Subcutaneous abdominal adipose tissue (tissue), 5 donors: ENCODE measurements around the gene NOXA1.

Experiments
- H3K27ac ChIP-seq: one replicate; pipeline ENCODE4 v1.7.0; 2013; ENCODE audit warnings: low read depth, mild to moderate bottlenecking, inconsistent platforms, low read length, moderate library complexity
- H3K27me3 ChIP-seq, 5 donors: one replicate each; pipeline ENCODE4 v1.7.0; 2013; ENCODE audit warnings: low read length in 5 of 5, inconsistent platforms in 1 of 5; ENCODE audit not compliant: control insufficient read depth in 5 of 5, insufficient read depth in 4 of 5
- H3K36me3 ChIP-seq, 5 donors: one replicate each; pipeline ENCODE4 v1.7.0; 2013; ENCODE audit warnings: low read length in 5 of 5; ENCODE audit not compliant: control insufficient read depth in 5 of 5, insufficient read depth in 5 of 5
- H3K4me1 ChIP-seq, 5 donors: one replicate each; pipeline ENCODE4 v1.7.0; 2013; ENCODE audit warnings: low read length in 5 of 5, mild to moderate bottlenecking in 3 of 5, moderate library complexity in 1 of 5; ENCODE audit not compliant: control insufficient read depth in 5 of 5, insufficient read depth in 5 of 5
- H3K4me3 ChIP-seq, 5 donors: one replicate each; pipeline ENCODE4 v1.7.0; 2013; ENCODE audit warnings: low read length in 5 of 5, low read depth in 1 of 5
- H3K9ac ChIP-seq, 5 donors: one replicate each; pipeline ENCODE4 v1.7.0; 2013; ENCODE audit warnings: low read length in 5 of 5, mild to moderate bottlenecking in 4 of 5, moderate library complexity in 3 of 5
- H3K9me3 ChIP-seq, 5 donors: one replicate each; pipeline ENCODE4 v1.7.0; 2013; ENCODE audit warnings: low read length in 5 of 5; ENCODE audit not compliant: control insufficient read depth in 5 of 5
- donor health status: healthy.
- donor health status: healthy.
- donor health status: healthy.
- donor health status: healthy.
- donor health status: healthy.

The NOXA1 gene

DNA sequence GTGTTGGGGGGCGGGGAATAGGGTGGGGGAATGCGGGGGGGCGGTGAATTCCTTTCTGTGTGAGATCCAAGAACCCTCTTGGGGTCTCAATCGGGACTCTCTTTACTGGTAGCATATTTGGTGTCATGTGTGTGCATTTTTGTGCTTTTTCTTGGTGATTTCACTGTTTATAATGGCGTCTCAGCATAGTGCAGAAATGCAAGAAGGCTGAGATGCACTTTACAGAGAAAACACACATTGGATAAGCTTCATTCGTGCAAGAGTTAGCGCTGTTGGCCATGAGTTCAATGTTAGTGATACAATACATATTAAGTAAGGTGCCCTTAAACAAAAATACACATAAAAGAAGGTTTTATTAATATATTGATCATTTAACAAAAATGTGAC, 18.7 kb downstream of the NOXA1 start:
- Histone ChIP-seq H3K4me3 (no peak overlapping the region), H3K4me1 (peaks cover 0 to 21% (median 11%) of the 10 kb centered on the region in 5 donors), H3K36me3 (no peaks in the 10 kb centered on the region), H3K27me3 (peaks cover 5 to 27% (median 14%) of the 10 kb centered on the region in 5 donors), H3K9me3 (peaks cover 0 to 3% (median 0%) of the 10 kb centered on the region in 5 donors), H3K27ac (no peak overlapping the region), H3K9ac (no peak overlapping the region)

DNA sequence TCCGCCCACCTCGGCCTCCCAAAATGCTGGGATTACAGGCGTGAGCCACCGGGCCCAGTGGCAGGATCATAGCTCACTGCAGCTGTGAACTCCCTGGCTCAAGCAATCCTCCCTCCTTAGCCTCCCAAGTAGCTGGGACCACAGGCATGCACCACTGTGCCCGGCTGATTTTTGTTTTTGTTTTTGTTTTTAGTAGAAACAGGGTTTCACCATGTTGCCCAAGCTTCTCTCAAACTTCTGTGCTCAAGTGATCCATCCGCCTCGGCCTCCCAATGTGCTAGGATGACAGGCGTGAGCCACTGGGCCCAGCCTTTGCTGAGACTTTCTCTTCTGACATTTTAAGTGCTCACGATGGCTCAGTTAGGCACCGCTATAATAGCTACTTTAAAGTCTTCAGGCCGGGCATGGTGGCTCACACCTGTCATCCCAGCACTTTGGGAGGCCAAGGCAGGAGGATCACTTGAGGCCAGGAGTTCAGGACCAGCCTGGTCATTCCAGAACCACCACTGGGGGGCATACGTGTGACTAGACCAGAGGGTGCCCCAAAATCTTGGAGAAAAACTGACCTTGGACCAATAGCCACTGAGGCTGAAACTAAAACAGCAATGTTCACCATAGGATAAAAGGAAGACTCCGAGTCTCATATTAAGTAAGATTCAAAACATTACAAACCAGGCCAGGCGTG, 21.1 kb downstream of the NOXA1 start:
- Histone ChIP-seq H3K9ac (no peak overlapping the region), H3K36me3 (peaks cover 0 to 8% (median 7%) of the 10 kb centered on the region in 5 donors), H3K4me1 (peaks cover 0 to 25% (median 14%) of the 10 kb centered on the region in 5 donors), H3K4me3 (no peak overlapping the region), H3K9me3 (peaks cover 0 to 3% (median 0%) of the 10 kb centered on the region in 5 donors), H3K27ac (no peak overlapping the region), H3K27me3 (peaks cover under 1 to 7% (median 5%) of the 10 kb centered on the region in 5 donors)

DNA sequence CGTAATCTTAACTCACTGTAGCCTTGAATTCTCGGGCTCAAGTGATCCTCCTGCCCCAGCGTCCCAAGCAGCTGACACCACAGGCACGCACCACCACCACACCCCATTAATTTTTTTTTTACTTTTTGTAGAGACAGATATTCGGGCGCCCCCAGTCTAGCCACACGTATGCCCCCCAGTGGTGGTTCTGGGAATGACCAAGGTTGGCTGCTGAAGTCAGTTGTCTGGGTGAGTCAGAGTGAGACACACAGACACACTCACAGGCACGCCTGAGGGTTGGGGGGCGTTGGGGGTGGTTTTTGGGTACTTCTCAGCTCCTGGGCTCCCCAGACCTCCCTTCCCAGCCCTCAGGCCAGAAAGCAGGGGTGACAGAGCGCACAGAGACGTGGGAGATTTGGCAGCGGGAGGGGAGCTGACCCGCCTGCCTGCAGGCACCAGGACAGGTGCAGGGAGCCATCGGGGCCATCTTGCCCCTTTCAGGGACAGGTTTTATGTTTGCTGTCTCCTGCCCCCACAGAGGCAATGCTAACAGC, 22.1 kb downstream of the NOXA1 start:
- H3K27ac ChIP-seq: no peak overlapping the region
- no peak overlapping the region for H3K4me3 ChIP-seq
- peaks cover 0 to 3% (median 0%) of the 10 kb centered on the region in 5 donors for H3K9me3 ChIP-seq
- peaks cover 0 to 4% (median 2%) of the 10 kb centered on the region in 5 donors for H3K27me3 ChIP-seq
- H3K4me1 ChIP-seq: peaks cover 0 to 28% (median 14%) of the 10 kb centered on the region in 5 donors
- peaks cover 0 to 17% (median 11%) of the 10 kb centered on the region in 5 donors for H3K36me3 ChIP-seq
- H3K9ac ChIP-seq: no peak overlapping the region

DNA sequence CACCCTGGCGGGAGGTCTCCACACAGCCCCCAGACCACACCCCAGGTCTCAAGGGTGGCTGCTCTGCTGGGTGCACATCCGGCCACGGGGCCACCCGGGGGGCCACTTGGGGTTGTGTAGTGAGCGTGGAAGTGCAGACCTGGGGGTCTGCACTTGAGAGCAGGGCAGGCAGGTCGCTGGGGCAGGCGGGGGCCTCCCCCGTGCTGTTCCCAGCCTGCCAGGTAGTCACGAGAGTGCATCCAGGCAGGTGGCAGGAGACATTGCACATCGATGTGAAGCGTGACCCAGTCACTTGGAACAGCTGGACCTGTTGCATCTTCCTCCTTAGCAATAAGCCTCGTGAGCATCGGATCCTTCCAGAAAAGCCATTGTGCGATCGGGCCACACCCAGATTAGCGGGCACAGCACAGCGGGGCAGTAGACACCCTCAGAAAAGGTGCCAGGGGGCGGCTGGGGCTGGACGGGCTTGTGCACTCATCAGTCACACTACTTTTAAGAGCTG, 22.8 kb downstream of the NOXA1 start:
- peaks cover 0 to 4% (median 2%) of the 10 kb centered on the region in 5 donors for H3K27me3 ChIP-seq
- no peak overlapping the region for H3K4me3 ChIP-seq
- H3K4me1 ChIP-seq: peaks cover 0 to 28% (median 14%) of the 10 kb centered on the region in 5 donors
- peaks cover 0 to 3% (median 0%) of the 10 kb centered on the region in 5 donors for H3K9me3 ChIP-seq
- no peak overlapping the region for H3K27ac ChIP-seq
- H3K9ac ChIP-seq: no peak overlapping the region
- H3K36me3 ChIP-seq: peaks cover 0 to 17% (median 11%) of the 10 kb centered on the region in 5 donors

DNA sequence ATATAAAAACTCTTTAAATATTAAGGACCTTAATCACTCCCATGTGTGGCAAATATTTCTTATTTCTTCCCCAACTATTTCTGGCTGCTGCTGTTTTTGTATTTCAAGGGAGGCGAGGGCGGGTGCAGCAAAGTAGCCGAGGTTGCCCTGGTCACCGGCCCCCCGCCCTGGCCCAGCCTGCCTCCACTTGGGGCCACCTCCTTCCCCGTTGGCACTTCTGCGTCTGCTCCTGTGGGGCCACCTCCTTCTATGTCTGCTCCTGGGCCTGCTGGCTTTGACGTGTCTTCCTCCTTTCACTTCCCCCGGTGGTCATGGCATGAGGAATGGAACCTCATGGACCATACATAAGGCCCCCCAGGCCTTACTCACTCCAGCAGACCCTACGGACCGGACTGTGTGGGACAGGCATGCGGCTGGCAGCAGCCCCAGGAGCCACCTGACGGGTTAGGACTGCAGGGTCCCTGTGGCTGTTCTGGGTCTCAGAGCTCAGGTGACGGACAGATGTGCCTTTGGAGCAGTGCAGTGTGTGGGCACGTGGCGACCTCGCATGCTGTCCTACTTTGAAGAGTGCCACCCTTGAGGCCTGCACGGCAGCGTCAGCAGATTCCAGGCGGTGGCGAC, 23.8 kb downstream of the NOXA1 start:
- peaks cover 0 to 2% (median 0%) of the 10 kb centered on the region in 5 donors for H3K9me3 ChIP-seq

DNA sequence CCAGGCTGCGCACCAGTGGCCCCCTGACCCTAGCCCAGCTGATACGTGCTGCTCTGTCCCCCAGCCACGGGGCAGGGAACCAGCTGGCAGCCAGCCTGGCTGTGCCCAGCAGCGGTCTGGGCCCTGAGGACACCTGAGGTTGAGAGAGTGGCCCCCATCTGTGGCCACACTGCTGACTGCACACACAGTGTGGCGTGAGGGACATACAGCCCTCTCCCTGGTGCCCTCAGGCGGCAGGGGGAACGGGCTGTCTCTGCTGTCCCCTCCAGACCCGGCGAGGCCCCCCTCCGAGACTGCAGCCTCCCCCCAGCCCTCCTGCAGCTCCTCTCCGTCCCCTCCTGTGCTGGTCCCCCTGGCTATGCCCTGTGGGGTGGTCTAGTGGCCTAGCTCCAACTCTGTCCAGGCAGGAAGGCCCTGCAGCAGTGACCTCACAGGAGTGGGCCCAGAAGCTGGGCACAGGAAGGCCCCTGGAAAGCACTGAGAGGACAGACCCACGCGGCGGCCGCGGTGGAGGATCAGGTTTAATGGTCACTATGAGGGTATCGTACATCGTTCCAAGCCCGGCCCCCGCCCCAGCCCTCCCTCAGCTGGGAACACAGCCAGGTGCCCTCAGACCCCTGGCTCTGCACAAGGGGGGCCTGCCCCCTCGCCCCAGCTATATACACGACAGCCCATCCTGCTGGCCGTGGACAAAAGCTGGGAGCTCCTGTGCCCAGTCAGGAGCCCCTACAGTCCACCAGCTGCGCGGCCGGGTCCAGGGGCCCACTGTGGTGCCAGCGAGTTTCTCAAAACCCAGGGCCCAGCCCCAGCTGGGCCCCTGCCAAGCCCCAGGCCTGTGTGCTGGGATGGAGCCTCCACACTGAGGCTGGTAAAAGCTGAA, 24.8 kb downstream of the NOXA1 start:
- no peak overlapping the region for H3K4me3 ChIP-seq
- no peaks in the 10 kb centered on the region for H3K9me3 ChIP-seq
- no peak overlapping the region for H3K27ac ChIP-seq
- H3K4me1 ChIP-seq: peaks cover 0 to 24% (median 14%) of the 10 kb centered on the region in 5 donors
- H3K9ac ChIP-seq: no peak overlapping the region
- peaks cover 0 to 20% (median 11%) of the 10 kb centered on the region in 5 donors for H3K36me3 ChIP-seq
- H3K27me3 ChIP-seq: peaks cover 0 to 3% (median 0%) of the 10 kb centered on the region in 5 donors

More for the DNA sequence above, 23.8 kb downstream of the NOXA1 start:
- Histone ChIP-seq H3K27ac (no peak overlapping the region), H3K36me3 (peaks cover 0 to 17% (median 11%) of the 10 kb centered on the region in 5 donors), H3K27me3 (peaks cover 0 to 3% (median 2%) of the 10 kb centered on the region in 5 donors), H3K4me3 (no peak overlapping the region), H3K9ac (no peak overlapping the region), H3K4me1 (peaks cover 0 to 24% (median 14%) of the 10 kb centered on the region in 5 donors)

DNA sequence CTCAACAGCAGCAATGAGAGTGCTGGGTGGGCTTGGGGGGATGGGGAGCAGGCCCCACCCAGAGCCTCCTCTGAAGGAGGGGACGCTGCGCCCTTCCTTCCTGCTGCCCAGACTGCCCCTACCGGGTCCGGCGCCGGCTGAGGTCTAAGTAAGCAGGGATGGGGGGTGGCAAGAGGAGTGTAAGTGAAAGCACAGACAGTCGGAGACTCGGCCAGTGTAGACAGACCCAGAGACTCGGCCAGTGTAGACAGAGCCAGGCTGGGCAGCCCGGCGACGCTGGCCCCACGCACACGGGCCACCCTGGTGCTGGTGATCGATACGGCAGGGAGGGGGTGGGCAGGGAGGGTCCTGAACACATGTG, 25.4 kb downstream of the NOXA1 start:
- peaks cover 0 to 29% (median 15%) of the 10 kb centered on the region in 5 donors for H3K4me1 ChIP-seq
- H3K4me3 ChIP-seq: no peak overlapping the region
- no peak overlapping the region for H3K27ac ChIP-seq
- H3K36me3 ChIP-seq: peaks cover 0 to 22% (median 11%) of the 10 kb centered on the region in 5 donors
- H3K27me3 ChIP-seq: peaks cover 0 to 3% (median 0%) of the 10 kb centered on the region in 5 donors
- H3K9ac ChIP-seq: no peak overlapping the region
- H3K9me3 ChIP-seq: no peaks in the 10 kb centered on the region

DNA sequence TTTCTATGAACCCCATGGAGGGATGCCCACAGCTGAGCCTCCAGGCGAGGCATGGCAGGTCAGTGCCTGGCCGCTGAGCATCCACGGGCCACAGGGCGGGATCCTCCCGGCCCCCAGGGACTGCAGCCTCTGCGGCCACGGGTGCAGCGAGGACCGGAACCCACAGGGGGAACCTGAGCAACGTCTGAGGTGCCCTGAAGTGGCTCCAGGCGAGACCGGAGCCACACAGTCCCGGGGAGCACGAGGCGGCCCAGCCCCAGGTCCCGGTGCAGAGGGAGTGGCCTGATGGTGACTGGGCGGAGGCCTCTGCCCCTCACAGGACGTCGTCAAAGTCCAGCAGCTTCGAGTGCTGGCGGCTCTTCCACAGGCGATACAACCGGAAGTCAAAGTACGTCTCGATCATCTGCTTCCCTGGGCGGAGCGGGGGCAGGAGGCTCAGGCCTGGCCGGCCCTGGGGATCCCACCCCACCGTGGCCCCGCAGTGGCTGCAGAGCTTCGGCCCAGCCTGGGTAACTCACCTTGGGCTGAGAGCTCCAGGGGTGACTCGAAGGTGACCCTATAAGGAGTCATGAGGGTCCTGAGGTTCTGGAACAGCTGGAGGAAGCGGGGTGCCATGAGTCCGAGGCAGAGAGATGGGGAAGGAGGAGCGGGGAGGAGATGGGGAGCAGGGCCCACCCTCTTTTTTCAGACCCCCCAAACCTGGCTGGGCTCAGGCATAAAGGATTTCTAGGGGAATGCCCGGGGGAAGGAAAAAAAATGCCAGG, 26.1 kb downstream of the NOXA1 start:
- H3K27me3 ChIP-seq: peaks cover 0 to 3% (median 0%) of the 10 kb centered on the region in 5 donors

More for the DNA sequence above, 26.1 kb downstream of the NOXA1 start:
- Histone ChIP-seq H3K9ac (no peak overlapping the region), H3K4me3 (no peak overlapping the region), H3K36me3 (peaks cover 0 to 22% (median 11%) of the 10 kb centered on the region in 5 donors), H3K9me3 (no peaks in the 10 kb centered on the region), H3K4me1 (peaks cover 0 to 32% (median 18%) of the 10 kb centered on the region in 5 donors), H3K27ac (no peak overlapping the region)
